Islet precursor cell (in vitro differentiated cells): ENCODE measurements around the gene PKD1L1.

Experiments used
- DNase-seq: peaks from one replicate; pipeline ENCODE4 v3.0.0-alpha.2; 2018

Gene PKD1L1

DNA sequence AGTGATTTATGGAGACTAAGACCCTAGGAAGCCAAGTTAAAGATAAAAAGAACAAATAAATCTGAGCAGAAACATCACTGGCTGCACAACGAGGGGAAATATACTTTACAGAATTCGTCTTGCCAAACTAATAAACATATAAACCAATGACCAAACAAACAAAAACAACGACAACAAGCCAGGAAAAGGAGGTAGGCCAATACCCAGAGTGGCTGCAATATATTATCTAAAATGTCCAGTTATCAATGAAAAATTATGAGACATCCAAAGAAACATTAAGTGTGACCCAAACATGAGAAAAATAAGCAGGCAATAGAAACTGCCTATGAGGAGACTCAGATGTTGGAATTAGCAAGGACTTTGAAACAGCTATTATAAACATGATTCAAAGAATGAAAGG is 81.0 kb downstream of the PKD1L1 start:
- no peak for DNase-seq

DNA sequence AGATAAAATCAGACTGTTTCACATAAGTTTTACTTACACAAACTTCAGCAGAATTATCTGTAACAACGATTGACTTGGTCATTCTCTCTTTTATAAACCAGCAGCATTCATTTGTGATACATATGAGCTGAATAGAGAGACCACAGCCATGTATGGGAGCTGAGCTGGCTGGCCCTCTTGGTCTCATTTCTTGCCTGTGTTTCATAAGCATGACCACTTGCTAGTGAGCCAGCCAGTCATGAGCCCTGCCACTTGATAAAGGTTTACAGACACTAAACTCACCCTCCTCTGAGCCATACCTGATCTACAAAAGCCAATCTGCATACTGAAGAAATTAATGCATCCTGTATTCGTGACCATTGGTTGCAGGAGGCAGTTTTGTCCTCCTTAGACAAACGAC is 82.1 kb downstream of the PKD1L1 start:
- DNase-seq = no peak

DNA sequence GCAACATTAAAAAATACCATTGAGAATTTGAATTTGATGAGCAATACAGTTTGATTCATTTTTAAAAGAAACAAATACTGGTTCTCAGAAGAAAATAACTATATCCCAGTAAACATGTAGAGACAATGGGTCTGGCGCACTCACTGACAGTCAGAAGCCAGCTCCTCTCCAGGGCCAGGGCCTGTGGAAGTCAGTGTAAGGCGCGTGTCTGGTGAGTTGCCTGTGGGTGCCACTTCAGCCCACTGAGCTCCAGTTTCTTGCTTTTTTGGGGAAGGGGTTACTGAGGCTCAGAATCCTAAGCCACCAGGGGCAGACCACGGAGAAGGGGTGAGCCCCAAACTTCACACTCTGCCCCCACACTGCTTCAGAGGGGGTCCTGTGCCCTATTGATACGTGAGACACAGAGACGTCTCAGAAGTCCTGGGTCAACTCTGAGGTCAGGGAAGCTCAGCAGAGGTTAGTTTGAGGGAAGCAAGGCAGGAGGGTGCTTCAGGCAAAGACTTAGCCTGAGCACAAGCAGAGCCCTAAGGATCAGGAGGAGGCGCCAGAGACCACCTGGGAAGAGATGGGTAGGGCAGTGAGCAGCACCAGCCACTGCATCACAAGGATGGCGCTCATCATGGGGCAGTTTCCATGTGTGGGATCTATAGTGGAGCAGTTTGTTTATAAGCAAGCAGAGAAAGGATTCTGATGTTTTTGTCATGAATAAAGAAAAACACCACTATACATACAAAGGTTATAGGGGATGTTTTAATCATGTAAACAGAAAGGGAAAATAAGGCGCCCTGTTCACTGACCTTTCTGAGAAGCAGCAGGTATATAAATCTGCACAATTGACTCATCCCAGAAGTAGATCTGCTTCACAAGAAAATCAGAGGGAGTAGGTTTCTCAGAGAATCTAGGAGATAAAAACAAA is 95.7 kb downstream of the PKD1L1 start:
- DNase-seq = peak; percentile 69

DNA sequence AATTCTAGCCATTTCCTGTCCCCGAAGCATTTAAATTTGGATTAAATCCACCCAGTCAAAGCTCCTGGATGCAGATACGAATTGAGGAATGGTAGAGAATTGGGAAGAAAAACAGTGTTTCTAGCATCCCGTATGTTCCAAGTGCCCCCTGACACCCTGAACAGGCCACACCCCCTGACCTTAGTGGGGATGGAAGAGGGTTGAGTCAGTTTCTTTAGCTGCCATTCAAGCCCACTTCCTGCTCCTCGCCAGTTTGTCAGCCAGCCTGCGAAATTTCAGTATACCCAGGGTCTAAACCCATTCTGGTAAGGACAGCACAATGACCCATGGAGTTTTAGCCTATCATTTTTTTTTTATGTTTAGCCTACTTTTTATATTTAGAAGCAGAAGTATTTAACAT is 101.1 kb downstream of the PKD1L1 start:
- DNase-seq = no peak

DNA sequence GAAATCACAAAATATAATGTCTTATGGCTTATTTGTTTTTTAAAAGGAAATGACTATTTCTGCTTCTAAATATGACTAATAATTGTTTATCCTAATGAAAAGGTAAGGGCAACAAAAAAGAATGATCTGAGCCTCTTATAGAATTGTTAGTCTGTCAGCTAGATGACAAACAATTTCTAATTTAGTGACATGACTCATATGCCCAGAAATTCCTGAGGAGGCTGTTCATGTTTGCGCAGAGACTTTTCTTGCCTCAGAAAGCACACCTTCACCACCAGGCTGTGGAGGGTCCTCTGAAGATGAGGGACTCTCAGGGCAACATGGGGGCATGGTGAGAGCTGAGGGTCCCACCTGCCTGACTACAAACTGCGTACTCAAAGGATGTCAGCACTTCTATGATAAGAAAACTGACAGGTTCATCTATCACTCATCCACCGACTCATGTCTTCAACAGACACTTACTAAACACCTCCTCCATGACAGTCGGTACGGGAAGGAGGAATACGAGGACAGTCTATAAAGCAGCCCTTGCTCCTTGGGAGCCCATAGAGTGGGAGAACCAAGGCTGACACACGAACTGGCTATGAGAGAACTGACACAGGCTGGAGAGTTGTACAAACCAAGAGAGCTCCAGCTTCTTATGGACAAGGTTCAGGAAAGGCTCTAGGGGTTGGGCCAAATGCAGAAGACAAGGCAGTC is 102.0 kb downstream of the PKD1L1 start:
- DNase-seq = no peak

DNA sequence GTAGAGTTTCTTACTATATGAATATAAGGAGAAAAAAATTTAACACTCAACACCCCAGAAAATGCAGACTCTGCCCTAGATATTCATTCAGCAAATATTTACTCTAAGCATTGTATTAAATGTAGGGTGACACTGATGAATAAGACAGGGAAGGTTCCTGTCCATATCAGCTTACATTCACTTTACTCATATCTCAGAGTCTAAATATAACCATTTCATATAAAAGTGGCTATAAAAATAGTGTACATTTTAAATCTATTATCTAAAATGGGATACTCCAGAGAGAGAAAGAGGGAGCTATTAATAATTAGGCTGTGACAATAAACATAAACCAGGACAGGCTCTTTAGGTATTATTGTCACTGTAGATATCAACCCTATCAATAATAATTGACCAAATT is 104.0 kb downstream of the PKD1L1 start:
- no peak for DNase-seq

DNA sequence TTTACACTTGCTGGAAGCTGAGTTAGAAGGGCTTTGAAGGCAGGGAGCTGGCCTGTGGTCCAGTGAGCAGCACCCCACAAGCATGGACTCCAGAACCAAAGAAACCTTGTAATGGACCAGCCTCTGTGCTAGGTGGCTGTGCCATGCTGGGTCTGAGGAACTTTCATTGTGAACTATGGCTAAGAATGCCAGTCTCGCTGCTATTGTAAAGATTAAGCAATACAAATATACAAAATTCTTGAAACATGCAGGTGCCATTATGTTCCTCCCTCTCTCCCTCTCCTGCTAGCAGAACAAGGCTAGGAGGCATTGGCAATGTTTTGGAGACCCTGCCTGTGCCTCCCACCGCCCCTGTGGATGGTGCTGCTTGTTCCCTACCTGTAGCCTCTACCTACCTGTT is 105.0 kb downstream of the PKD1L1 start:
- DNase-seq = no peak

DNA sequence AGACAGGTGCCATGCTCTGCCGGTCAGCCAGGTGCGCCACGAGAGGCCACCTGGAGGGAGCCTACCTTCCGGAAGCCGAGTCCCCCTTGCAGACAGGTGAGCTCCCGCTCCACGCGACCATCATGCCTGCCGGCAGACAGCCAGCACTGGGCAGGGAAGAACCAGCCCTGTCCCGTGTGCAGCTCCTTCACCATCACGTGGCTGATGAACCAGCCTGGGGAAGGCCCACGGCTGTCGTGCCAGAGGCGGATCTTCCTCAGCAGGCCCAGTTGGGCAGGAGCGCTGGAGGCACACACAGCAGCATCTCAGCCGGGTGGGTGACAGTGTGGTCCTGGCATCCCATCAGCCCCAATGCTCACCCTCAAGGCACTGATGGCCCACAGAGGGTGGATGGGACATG is 108.9 kb downstream of the PKD1L1 start:
- DNase-seq = no peak

DNA sequence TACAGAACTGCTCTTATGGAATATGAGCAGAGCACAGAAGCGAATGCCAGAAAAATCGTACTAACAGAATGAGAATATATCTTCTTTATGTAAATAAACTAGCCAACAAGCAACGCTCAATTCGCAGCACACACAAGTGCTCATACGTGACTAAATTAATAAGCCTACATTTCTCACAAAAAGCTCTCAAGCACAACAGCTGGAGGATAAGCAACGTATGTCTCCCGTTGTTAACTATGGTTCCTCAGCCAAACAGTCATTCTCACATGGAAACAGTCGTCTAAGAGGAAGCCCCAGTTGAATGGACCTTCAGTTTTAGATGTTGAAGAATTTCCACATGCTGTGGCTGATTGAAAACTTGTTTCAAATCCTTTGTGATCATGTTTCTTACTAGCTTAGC is 110.4 kb downstream of the PKD1L1 start:
- no peak for DNase-seq

DNA sequence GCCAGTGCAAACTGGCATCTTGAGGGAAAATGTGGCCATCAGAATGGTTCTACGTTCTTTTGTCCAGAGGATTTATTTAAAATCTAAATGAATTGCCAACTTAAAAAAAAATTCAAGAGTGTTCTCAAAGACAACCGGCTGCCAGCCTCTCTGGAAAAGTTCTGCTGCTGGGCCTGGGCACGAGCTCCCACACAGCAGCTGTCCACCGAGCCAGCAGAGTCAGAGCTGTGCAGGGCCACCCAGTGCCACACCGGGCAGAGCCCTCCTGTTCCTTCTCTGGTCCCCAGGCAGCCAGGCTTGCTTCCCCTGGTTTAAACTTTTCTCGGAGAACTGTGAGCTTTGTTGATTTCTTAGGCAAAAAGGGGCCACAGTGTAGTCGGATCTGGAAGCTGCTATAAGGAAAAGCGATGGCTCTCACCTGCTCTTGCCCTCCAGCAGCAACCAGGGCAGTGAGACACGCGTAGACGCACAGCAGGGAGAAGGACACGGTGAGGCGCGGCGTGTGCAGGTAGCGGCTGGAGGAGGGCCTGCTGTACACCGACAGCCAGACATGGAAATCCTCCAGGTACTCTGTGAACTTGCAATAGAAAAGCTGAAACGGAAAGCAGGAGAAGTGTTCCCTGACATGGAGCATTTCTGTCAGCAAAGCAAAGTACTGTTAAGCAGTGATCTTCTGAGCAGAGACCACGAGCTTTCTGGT is 111.6 kb downstream of the PKD1L1 start:
- no peak for DNase-seq

DNA sequence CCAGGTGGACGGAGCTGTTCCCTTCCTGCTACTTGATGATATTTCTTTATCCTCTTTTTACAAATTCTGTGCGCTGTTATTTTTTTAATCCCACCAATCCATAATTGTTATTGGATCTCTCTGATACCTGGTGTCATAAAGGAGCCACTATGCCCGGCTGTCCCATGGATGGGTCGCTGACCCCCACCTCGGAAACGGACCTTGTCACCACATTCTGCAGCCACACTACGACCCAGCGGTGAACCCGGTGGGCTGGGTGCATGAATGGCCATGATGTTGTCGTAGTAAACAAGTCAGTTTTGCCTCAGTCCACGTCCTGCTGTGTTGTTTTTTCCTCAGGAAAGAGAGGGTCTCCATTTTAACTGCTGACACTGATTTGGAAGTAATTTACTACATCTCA is 112.2 kb downstream of the PKD1L1 start:
- DNase-seq = no peak

DNA sequence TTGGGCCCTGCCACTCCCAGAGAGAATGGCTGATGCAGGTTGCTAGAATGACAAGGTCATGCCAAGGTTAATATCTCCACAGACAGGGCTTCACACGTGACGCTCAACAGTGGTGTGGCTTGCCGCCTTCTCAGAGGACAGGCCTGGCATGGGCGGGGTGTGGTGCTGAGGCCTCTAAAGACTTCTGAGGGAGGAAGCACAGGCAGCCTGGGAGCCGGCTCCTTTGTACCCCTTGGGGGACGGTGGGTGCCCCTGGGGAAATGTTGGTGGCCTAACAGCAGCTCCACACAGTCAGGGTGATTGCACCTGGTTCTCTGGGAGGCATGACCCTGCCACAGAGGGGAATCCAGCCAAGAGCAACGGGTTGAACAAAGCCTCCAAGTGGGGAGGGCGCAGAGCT is 115.1 kb downstream of the PKD1L1 start:
- no peak for DNase-seq

DNA sequence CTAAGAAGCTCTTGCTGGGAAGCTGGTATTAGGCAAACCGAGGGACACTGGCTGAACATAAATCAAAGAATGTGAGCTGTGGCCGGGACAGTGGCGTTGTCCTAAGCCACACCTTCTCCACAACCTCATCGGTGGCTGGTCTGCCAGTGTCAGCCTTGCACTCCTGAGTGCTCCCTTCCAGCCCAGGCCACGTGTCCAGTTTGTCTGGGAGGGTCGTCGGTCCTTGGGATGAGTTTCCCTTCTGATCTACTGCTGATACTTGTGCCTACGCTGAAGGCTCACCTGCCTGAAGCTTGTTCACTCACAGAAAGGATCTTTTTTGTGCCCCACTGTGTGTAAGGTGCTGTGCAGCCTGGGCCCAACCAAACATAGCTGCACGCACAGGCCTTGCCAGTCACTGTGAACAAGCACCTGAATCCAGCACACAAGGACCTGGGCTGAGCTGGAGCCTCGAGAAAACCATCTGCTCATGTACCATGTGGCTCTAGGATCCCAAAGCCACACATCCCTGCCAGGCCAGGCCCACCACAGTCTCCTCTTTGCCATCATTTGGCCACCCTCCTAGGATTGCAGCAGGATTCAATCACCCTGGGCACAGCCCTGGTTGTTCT is 116.1 kb downstream of the PKD1L1 start:
- no peak for DNase-seq

DNA sequence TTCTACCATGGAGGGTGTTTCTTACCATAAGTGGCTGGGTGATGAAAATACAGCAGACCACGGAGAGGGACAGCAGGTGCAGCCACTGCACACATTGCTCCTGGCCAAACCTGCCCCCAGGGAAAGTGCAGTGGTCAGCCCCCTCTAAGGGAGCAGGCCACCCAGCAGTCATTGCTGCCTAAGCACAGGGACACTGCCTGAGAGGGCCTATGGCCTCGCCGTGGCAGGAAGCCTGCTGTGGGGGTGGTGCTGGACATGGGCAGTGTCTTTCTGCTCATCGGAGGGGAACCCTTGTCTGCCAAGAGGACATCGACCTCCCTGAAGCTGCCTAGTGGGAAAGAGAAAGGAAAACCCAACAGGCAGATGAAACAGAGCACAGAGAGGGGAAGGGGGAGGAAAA is 118.3 kb downstream of the PKD1L1 start:
- DNase-seq = no peak

DNA sequence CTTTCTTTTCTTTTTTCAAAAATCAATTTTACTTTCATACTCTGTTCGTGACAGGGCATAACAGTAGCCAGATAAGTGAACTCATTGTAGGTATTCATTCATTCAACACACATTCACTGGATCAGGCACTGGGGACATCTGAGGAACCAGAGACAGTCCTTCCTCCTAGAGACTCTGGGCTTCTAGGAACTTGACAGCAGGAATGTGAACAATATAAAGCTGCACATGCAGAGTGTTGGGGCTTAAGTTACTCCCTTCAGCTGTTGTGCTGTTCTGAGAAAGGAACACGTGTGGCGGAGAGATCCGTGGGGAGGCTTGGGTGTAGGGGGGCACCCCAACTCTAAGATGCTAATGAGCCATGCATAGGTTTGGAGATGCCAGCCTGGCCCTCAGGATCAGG is 120.4 kb downstream of the PKD1L1 start:
- no peak for DNase-seq

DNA sequence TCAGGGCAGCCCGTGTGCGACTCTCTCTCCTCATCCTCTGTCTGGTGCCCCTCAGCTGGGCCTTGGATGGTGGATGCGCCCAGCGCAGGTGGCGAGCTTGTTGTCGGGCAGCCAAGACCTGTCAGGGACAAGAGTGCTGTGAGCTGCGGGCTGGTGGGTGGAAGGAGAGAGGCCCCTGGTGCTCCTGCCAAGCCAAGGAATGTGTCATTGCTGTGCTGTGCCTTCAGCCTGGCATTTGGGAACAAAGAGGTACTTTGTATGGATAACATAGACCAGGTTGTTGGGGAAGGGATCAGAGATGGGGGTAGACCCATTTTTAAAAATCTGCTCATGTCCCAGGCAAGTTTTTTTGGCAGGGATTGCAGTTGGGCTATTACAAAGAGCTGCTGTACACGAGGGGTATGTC is 120.9 kb downstream of the PKD1L1 start:
- no peak for DNase-seq

DNA sequence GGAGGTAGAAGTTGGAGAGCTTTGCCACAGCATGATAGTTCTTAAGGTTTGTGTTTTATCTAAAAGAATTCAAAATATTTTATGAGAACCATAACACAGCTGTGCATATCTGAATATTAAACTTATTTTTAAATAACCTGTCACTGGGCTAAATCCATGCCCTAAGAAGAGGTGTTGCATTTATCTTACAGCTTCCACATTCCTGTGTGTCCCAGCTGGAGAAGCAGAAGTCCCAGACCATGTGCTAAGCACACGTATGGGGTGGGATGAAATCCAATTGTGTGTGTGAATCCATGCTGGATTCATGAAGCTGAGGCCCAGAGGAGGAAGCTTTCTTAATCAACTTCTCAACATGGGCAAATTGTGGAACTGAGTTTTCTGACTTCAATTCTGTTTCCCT is 121.5 kb downstream of the PKD1L1 start:
- no peak for DNase-seq

DNA sequence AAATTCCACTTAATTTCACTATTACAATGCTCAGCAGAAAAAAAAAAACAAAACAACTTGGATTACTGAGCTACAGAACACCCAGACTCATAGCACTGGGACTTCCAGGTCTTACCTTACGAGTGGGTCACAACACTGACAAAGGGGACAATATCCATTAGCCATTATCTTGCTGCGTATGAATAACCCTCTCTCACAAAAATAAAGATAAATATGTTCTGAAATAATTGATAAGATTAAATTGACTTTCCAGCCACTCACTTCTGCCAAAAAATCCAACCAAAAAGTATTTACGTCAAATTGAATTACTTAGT is 128.7 kb downstream of the PKD1L1 start:
- DNase-seq = no peak

DNA sequence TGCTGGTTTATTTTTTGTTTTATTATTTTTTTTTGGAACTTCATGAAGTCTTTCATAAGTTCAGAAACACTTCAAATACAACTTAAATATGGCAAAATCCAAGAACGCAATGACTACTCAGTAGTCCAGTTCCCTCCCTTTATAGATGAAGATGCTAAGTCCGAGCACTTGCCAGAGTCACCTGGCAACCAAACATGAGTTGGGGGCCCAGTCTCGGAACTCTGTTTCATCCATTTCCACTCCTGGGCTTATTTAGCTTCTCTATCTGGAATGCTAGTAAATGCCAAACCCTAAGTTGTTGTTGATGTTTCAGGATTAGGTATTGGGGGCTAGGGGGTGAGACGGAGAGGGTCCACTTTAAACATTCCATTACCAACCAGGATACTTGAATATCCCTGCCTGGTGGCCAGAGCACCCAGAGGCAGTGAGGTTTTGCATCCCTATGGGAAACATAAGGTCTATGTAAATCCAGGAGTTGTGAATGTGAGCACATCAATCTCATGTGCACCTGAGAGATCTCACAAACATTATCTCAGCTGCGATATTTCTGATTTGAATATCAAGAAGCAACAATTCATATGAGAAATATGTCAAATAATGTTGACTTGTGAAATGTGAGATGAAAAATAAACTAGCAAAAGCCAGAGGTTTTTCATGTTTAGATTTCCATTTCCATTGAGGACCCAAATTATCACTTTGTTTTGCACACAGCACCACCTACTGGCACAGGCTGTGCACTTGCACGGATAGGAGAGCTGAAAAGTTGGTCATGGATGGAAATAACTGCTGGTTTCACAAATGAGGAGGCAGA is 129.3 kb downstream of the PKD1L1 start:
- DNase-seq = peak; percentile 73

DNA sequence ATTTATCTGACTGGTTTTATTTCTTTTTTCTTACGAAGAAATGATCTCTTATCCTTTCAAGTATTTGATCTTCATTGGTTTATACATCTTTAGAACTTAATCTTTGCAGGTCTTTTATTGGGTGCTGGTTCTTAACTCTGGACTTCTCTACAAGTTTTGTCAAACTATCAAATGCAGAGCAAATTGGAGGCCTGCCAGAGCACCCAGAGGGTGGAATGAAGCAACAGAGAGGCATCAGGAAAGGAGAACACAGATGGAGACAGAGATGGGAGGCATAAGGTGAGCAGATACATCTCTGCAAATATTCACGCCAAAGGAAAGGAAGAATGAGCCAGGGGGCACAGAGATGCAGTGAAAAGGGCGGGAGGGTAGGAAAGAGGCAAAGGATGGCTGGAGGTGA is 130.3 kb downstream of the PKD1L1 start:
- DNase-seq = no peak

DNA sequence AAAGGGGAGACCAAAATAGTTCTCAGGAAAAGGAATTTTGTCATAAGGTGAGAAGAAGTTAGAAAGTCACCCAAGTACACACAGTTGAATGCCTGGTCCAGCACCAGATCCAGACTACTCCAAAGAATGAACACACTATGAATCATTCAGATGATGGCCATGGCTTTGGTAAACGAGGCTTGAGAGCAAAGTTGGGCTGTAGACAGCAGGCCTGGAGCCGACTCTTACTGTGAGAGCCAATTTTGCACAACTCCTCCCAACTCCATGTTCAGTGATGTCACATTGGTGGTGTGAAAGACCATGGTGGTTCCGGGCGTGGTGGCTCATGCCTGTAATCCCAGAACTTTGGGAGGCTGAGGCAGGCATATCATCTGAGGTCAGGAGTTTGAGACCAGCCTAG is 131.6 kb downstream of the PKD1L1 start:
- no peak for DNase-seq

DNA sequence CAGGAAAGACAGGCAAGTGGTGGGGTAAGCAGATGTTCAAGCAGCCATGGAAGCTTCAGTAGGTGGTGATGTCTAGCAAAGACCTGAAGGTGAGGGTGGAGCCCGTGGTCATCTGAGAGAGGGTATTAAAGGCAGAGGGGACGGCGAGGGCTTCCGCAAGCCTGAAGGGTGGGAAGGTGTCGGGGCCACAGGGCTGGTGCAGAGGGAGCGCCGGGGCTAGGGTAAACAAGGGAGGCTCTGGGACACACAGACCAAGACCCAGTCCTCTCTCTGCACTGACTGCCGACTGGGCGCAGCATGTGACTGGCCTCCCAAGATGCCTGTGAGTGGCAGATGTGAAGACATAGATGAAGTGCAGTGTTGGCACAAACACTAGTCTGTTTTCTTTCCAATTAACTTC is 132.4 kb downstream of the PKD1L1 start:
- DNase-seq = no peak
